Activated CD8-positive, alpha-beta memory T cell treated with anti-CD3 and anti-CD28 coated beads for 36 hours (primary cell): ENCODE measurements around the gene PEAK1. TPM values are rescaled to one million over a fixed set of nuclear protein-coding genes. Genes with fewer than 3 reads are reported as not detected.
"Not testable (repeated sequence)": the region's sequence is repeated elsewhere in the genome, so short reads cannot be mapped to it uniquely, and the experiment has no call there.

Source experiments
- CTCF ChIA-PET: fragments of 350-600 bp; sonication (Branson Sonifier 250); formaldehyde crosslinking; loops from one replicate; lab custom pipeline; 2021; ENCODE audit warnings: antibody characterized with exemption; lab: Charles Lee
- POLR2A ChIA-PET: fragments of 350-600 bp; sonication (Branson Sonifier 250); formaldehyde crosslinking; loops from one replicate; lab custom pipeline; 2021; ENCODE audit warnings: antibody characterized with exemption; lab: Charles Lee
- total RNA-seq, 2 experiments: library from RNA; stranded (reverse); gene quantifications; one replicate each; pipeline ENCODE4 v1.2.3, GENCODE V29; 2021

The PEAK1 gene
- total RNA-seq, 2 experiments from 2014 or later: 27.8 to 30.5 TPM

- ChIA-PET CTCF (interaction anchor here (1.2 kb wide), 1 partner anchor 281 kb away, joined by 3 read pairs; no protein-coding TSS in a partner anchor), POLR2A (no interaction called here)
Observed at GRCh38 chr15:77285057-77285997, 134.6 kb downstream of the PEAK1 start.

GRCh38 chr15:77282333-77282732 is 137.6 kb downstream of the PEAK1 start:
- POLR2A ChIA-PET: no interaction called here
- CTCF ChIA-PET: interaction anchor here (0.6 kb wide), 1 partner anchor 15 kb away, joined by 3 read pairs; no protein-coding TSS in a partner anchor

GRCh38 chr15:77276943-77277342 is 143.0 kb downstream of the PEAK1 start:
- ChIA-PET POLR2A (no interaction called here), CTCF (no interaction called here)

GRCh38 chr15:77276096-77276495 is 143.8 kb downstream of the PEAK1 start:
- CTCF ChIA-PET: no interaction called here
- POLR2A ChIA-PET: no interaction called here

GRCh38 chr15:77273136-77273535 is 146.8 kb downstream of the PEAK1 start:
- POLR2A ChIA-PET, CTCF ChIA-PET: not testable (repeated sequence)

GRCh38 chr15:77266708-77267386 is 153.1 kb downstream of the PEAK1 start:
- ChIA-PET POLR2A (no interaction called here), CTCF (no interaction called here)

- ChIA-PET CTCF (no interaction called here), POLR2A (no interaction called here)
Observed at GRCh38 chr15:77255385-77255784, 164.5 kb downstream of the PEAK1 start.

- ChIA-PET POLR2A (no interaction called here), CTCF (no interaction called here)
Observed at GRCh38 chr15:77251662-77252061, 168.2 kb downstream of the PEAK1 start.

- CTCF ChIA-PET: interaction anchor here (0.6 to 1.0 kb wide), 2 partner anchors 66 to 184 kb away, joined by 3 read pairs; no protein-coding TSS in a partner anchor
- POLR2A ChIA-PET: no interaction called here
Observed at GRCh38 chr15:77247116-77247515, 172.8 kb downstream of the PEAK1 start.

- POLR2A ChIA-PET: no interaction called here
- CTCF ChIA-PET: no interaction called here
Observed at GRCh38 chr15:77243716-77244401, 176.0 kb downstream of the PEAK1 start.

GRCh38 chr15:77243135-77243534 is 176.8 kb downstream of the PEAK1 start:
- POLR2A ChIA-PET: no interaction called here

GRCh38 chr15:77239882-77240608 is 179.9 kb downstream of the PEAK1 start:
- ChIA-PET POLR2A (no interaction called here), CTCF (no interaction called here)

More at GRCh38 chr15:77243135-77243534, 176.8 kb downstream of the PEAK1 start:
- CTCF ChIA-PET: no interaction called here

GRCh38 chr15:77235566-77235965 is 184.3 kb downstream of the PEAK1 start:
- ChIA-PET POLR2A (no interaction called here), CTCF (no interaction called here)

- POLR2A ChIA-PET: no interaction called here
- CTCF ChIA-PET: no interaction called here
Observed at GRCh38 chr15:77228828-77229227, 191.1 kb downstream of the PEAK1 start.

- CTCF ChIA-PET: no interaction called here
- POLR2A ChIA-PET: no interaction called here
Observed at GRCh38 chr15:77226652-77227051, 193.3 kb downstream of the PEAK1 start.

GRCh38 chr15:77225646-77226045 is 194.3 kb downstream of the PEAK1 start:
- ChIA-PET CTCF (no interaction called here), POLR2A (no interaction called here)

- POLR2A ChIA-PET: no interaction called here
- CTCF ChIA-PET: no interaction called here
Observed at GRCh38 chr15:77225088-77225487, 194.8 kb downstream of the PEAK1 start.

- ChIA-PET CTCF (no interaction called here), POLR2A (no interaction called here)
Observed at GRCh38 chr15:77224352-77224751, 195.6 kb downstream of the PEAK1 start.

GRCh38 chr15:77221708-77222107 is 198.2 kb downstream of the PEAK1 start:
- ChIA-PET CTCF (no interaction called here), POLR2A (interaction anchor here (0.6 kb wide), 1 partner anchor 29 kb away, joined by 3 read pairs; no protein-coding TSS in a partner anchor)
